Body of pancreas (tissue), 4 donors: Measurements from ENCODE around the gene CMTM4. TPM values are rescaled to one million over a fixed set of nuclear protein-coding genes. Genes with fewer than 3 reads are reported as not detected.

Experiments used
- ATAC-seq: fragments of 150-250 bp; one replicate; pipeline ENCODE4 v1.9.1; 2016
- DNase-seq, 4 donors: peaks; one replicate each; pipeline ENCODE4 v3.0.0-alpha.2; 2019
- H3K27ac ChIP-seq, 4 donors: fragments of 200-600 bp; sonication (generic); 1 replicate in 3 of 4; 2 replicates in 1 of 4; pipeline versions ENCODE4 v1.5.1 to v1.6.1; 2016 to 2019; ENCODE audit warnings: mild to moderate bottlenecking in 1 of 4, mixed read lengths in 1 of 4, moderate library complexity in 1 of 4
- H3K27me3 ChIP-seq, 2 donors: fragments of 200-600 bp; sonication (generic); one replicate each; pipeline ENCODE4 v1.6.0; 2016; ENCODE audit warnings: mild to moderate bottlenecking in 1 of 2
- H3K36me3 ChIP-seq, 2 donors: fragments of 200-600 bp; sonication (generic); replicated peaks in 1 of 2; 2 replicates each; pipeline ENCODE4 v1.5.1; 2016; ENCODE audit warnings: low read depth in 2 of 2; ENCODE audit not compliant: insufficient read depth in 1 of 2
- H3K4me1 ChIP-seq: fragments of 200-600 bp; sonication (generic); one replicate; pipeline ENCODE4 v1.6.0; 2016
- H3K4me3 ChIP-seq, 2 donors: fragments of 200-600 bp; sonication (generic); 1 replicate in 1 of 2; 2 replicates in 1 of 2; pipeline ENCODE4 v1.5.1; 2016 to 2019
- H3K9me3 ChIP-seq, 3 donors: fragments of 200-600 bp; sonication (generic); 1 replicate in 2 of 3; 2 replicates in 1 of 3; pipeline ENCODE4 v1.5.1; 2016
- CTCF ChIP-seq, 7 experiments: fragments of 450-650 bp in 4 of 7; fragments of 200-600 bp in 3 of 7; sonication (generic) in 3 of 7; IDR thresholded peaks; one replicate each; pipeline ENCODE4 v1.5.1; 2016 to 2019; ENCODE audit warnings: antibody characterized with exemption in 7 of 7
- POLR2A ChIP-seq, 3 donors: fragments of 450-650 bp; IDR thresholded peaks; one replicate each; pipeline ENCODE4 v1.6.1; 2016; ENCODE audit warnings: antibody characterized with exemption in 3 of 3, mild to moderate bottlenecking in 2 of 3
- WGBS, 2 donors: methylation state at CpG; one replicate each; pipeline ENCODE4 v1.1.5; 2017; 5-methylcytosine and 5-hydroxymethylcytosine counted together
- intact Hi-C: fragments of 100-400 bp; cut with DNase I; formaldehyde crosslinking; loops from one replicate; pipeline ENCODE4 v1.15.1; 2023
- total RNA-seq, 2 donors: library from RNA; depleted of rRNA; stranded (reverse); fragments of >200 nt; gene quantifications; one replicate each; pipeline ENCODE4 v1.1.0, GENCODE V29; 2016

Gene CMTM4
- total RNA-seq, 2 donors from 2014 or later = 35.9 to 36.6 TPM

GRCh38 chr16:66591018-66591417 is 105.5 kb downstream of the CMTM4 start:
- intact Hi-C loops = no loop called here
- ATAC-seq = no peak
- WGBS, 2 donors = 92 to 95% methylated on average over 4 of the region's 4 CpGs

GRCh38 chr16:66590322-66590721 is 106.2 kb downstream of the CMTM4 start:
- intact Hi-C loops = no loop called here
- no peaks in the 10 kb centered on the region for H3K4me1 ChIP-seq
- no peak overlapping the region for H3K27ac ChIP-seq
- H3K4me3 ChIP-seq = no peak overlapping the region
- DNase-seq (no peak), ATAC-seq (no peak)
- no peaks in the 10 kb centered on the region for H3K36me3 ChIP-seq
- no peaks in the 10 kb centered on the region for H3K27me3 ChIP-seq
- WGBS, 2 donors = 69 to 92% methylated on average over 8 of the region's 8 CpGs
- H3K9me3 ChIP-seq = no peaks in the 10 kb centered on the region
- TF ChIP-seq POLR2A (IDR thresholded peaks at IDR 0.05) (no peak), CTCF (IDR thresholded peaks at IDR 0.05) (no peak)

More at GRCh38 chr16:66591018-66591417, 105.5 kb downstream of the CMTM4 start:
- no peak for TF ChIP-seq POLR2A (IDR thresholded peaks at IDR 0.05)
- TF ChIP-seq CTCF (IDR thresholded peaks at IDR 0.05) = no peak
- H3K4me1 ChIP-seq = no peaks in the 10 kb centered on the region
- no peaks in the 10 kb centered on the region for H3K36me3 ChIP-seq
- DNase-seq = no peak
- no peaks in the 10 kb centered on the region for H3K9me3 ChIP-seq
- H3K27me3 ChIP-seq = no peaks in the 10 kb centered on the region
- H3K4me3 ChIP-seq = no peak overlapping the region
- no peak overlapping the region for H3K27ac ChIP-seq

- no peaks in the 10 kb centered on the region for H3K27me3 ChIP-seq
- H3K4me3 ChIP-seq = no peak overlapping the region
- ATAC-seq = no peak
- H3K36me3 ChIP-seq = no peaks in the 10 kb centered on the region
- peak in 6 of 7 experiments; percentile 14 to 60 (median 41) for TF ChIP-seq CTCF (IDR thresholded peaks at IDR 0.05)
- no peak for TF ChIP-seq POLR2A (IDR thresholded peaks at IDR 0.05)
- no peaks in the 10 kb centered on the region for H3K9me3 ChIP-seq
- 87 to 88% methylated on average over 6 to 8 of the region's 8 CpGs for WGBS, 2 donors
- H3K27ac ChIP-seq = no peak overlapping the region
- intact Hi-C loops = no loop called here
- DNase-seq = peak in 2 of 4 donors; percentile 38 to 51
- H3K4me1 ChIP-seq = no peaks in the 10 kb centered on the region
These were observed 107.4 kb downstream of the CMTM4 start for GRCh38 chr16:66588981-66589713.

GRCh38 chr16:66587881-66588600 is 108.5 kb downstream of the CMTM4 start:
- Histone ChIP-seq H3K36me3 (no peaks in the 10 kb centered on the region), H3K27ac (no peak overlapping the region), H3K27me3 (no peaks in the 10 kb centered on the region), H3K9me3 (no peaks in the 10 kb centered on the region), H3K4me1 (no peaks in the 10 kb centered on the region), H3K4me3 (no peak overlapping the region)
- no peak for ATAC-seq
- TF ChIP-seq CTCF (IDR thresholded peaks at IDR 0.05) (no peak), POLR2A (IDR thresholded peaks at IDR 0.05) (no peak)
- intact Hi-C loops = no loop called here
- 76 to 82% methylated on average over 7 of the region's 7 CpGs for WGBS, 2 donors
- no peak for DNase-seq
